GM12892 (cell line): Measurements from ENCODE around the gene TM9SF3. TPM values are rescaled to one million over a fixed set of nuclear protein-coding genes. Genes with fewer than 3 reads are reported as not detected.

Experiments used
- DNase-seq: peaks from one replicate; pipeline ENCODE4 v3.0.0; 2011; ENCODE audit not compliant: insufficient read length
- FAIRE-seq: peaks from 2 replicates; lab custom pipeline; 2011; peaks lifted over from hg19 to GRCh38; lab: Jason Lieb, UNC
- POLR2A ChIP-seq: IDR thresholded peaks from 2 replicates; pipeline ENCODE4 v1.6.1; 2011; ENCODE audit warnings: low read depth, low read length, control low read depth
- POLR2AphosphoS5 ChIP-seq: IDR thresholded peaks from 2 replicates; pipeline ENCODE4 v1.6.1; 2011; ENCODE audit warnings: low read depth, low read length, control low read depth
- TAF1 ChIP-seq: IDR thresholded peaks from 2 replicates; pipeline ENCODE4 v1.6.1; 2011; ENCODE audit warnings: low read depth, mild to moderate bottlenecking, control low read depth, low read length, borderline replicate concordance
- polyA plus RNA-seq: library from polyadenylated mRNA; unstranded; fragments of >200 nt; gene quantifications from one replicate; pipeline ENCODE4 v1.2.1, GENCODE V29; 2012; ENCODE audit warnings: missing spikeins, inconsistent platforms; ENCODE audit not compliant: missing spikeins

The TM9SF3 gene
- polyA plus RNA-seq = 45.5 TPM

DNA sequence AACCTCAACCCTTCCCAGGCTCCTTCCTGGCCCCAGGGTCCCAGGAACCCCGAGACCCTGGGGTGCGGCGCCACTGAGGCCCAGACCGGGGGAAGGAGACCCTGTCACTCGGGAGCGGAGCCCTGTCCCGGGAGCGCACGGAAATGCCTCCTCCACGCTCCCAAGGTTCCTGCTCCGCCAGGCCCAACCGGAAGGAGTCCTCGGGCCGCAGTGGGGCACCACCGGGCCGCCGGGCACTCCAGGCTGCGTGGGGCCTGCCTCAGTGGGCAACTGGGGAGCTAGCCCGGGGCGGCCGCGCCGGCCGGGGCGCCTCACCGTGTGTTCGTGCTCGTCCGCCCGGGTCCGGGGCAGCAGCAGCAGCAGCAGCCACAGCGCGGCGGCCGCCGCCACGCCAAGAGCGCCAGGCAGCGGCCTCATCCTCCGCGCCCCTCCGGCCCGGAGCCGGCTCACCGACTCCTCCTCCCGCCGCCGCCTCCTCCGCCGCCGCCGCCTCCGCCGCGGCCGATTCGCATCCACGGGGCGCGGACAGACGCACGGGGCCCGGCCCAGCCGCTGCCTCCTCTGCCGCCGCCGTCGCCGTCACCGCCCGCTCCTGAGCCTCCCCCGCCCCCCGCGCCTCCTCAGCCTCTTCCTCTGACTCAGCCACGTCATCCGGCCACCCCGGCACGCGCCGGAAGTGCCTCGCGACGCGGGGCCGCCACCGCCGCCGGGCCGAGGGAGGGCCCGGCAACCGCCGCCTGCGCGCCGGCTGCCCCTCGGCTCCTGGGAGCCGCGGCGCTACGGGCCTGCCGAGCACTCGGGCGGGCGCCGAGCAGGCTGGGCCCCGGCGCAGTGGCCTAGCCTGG, at the start of gene TM9SF3:
Gene TM9SF3 (minus strand): TSS at position 594 of the 845 bp plus-strand sequence. CDS start 177 bp downstream, at position 417.
- FAIRE-seq = peak; percentile 98
- TF ChIP-seq POLR2AphosphoS5 (peak; percentile 48; the same call in 1 of the 2 replicates), POLR2A (peak; percentile 88; the same call in 1 of the 2 replicates), TAF1 (no peak)
- DNase-seq = peak; percentile 75

- DNase-seq (no peak), FAIRE-seq (no peak)
- TF ChIP-seq TAF1 = no peak
- no peak for TF ChIP-seq POLR2AphosphoS5
- TF ChIP-seq POLR2A = no peak
These were observed 49.7 kb upstream of the TM9SF3 start for GRCh38 chr10:96636551-96636950.

- FAIRE-seq = no peak
- no peak for DNase-seq
- no peak for TF ChIP-seq TAF1
- no peak for TF ChIP-seq POLR2AphosphoS5
- no peak for TF ChIP-seq POLR2A
These were observed 46.3 kb upstream of the TM9SF3 start for GRCh38 chr10:96632974-96633710.

DNA sequence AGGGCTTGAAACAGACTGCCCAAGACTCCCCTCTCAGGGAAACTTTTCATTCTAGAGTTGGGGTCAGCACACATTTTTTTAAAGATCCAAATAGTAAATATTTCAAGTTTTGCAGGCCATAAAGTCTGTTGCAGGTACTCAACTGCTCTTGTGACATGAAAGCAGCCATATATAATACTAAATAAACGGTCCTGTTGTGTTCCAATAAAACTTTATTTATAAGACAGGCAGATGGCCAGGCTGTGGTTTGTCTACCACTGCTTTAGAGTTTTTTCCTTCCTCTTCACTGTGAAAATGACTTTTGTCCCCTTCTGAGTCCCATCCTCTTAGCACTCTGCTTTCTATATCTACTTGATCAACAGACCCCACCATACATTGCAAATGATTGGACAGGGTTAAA, 40.5 kb upstream of the TM9SF3 start:
- FAIRE-seq (peak; percentile 38), DNase-seq (no peak)
- TF ChIP-seq POLR2AphosphoS5 = no peak
- no peak for TF ChIP-seq TAF1
- TF ChIP-seq POLR2A = no peak

DNA sequence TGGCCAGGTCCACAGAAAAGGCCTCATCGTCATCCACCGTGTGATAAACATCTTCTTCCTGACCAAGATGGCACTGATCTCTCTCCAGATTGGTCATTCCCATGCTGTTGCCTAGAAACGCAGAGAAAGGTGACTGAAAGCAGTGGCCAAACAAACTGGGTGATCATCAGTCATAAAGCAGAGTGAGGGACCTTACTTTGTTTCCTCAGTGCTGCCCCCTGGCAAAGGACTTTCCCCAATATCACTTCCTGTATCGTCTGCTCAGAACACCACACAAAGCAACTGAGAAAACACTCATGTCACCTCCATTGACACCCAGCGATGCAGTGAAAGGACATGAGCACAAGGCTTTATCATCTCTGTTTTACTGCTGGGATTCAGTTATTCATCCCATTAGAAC, 40.0 kb upstream of the TM9SF3 start:
- DNase-seq = no peak
- FAIRE-seq = no peak
- no peak for TF ChIP-seq TAF1
- no peak for TF ChIP-seq POLR2AphosphoS5
- TF ChIP-seq POLR2A = no peak

- FAIRE-seq (peak; percentile 24), DNase-seq (no peak)
- TF ChIP-seq POLR2AphosphoS5 (no peak), TAF1 (no peak), POLR2A (no peak)
These were observed 38.4 kb upstream of the TM9SF3 start for GRCh38 chr10:96625173-96625572.

GRCh38 chr10:96622013-96622787, 35.4 kb upstream of the TM9SF3 start:
- no peak for FAIRE-seq

GRCh38 chr10:96619796-96620773, 33.3 kb upstream of the TM9SF3 start:
- DNase-seq (no peak), FAIRE-seq (no peak)
- TF ChIP-seq TAF1 (no peak), POLR2A (no peak), POLR2AphosphoS5 (no peak)

More at GRCh38 chr10:96622013-96622787, 35.4 kb upstream of the TM9SF3 start:
- TF ChIP-seq POLR2AphosphoS5 (no peak), POLR2A (no peak), TAF1 (no peak)
- no peak for DNase-seq

DNA sequence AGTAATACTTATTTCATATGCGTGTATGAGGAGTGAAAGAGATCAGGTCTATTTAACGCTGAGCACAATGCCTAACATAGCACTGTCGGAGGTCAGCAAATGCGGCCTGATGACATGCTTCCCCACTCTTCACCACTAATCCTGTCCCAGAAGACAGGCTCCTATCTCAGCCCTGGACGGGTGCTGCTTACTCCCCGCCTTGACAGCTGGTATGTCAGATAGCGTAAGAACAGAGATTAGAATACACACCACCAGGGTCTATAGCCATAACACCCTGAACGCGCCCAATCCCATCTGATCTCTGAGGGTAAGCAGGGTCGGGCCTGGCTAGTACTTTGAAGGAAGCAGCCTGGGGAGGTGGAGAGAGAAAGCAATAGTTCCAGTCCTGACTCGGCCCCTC, 32.3 kb upstream of the TM9SF3 start:
- DNase-seq (no peak), FAIRE-seq (no peak)
- no peak for TF ChIP-seq TAF1
- no peak for TF ChIP-seq POLR2A
- no peak for TF ChIP-seq POLR2AphosphoS5

DNA sequence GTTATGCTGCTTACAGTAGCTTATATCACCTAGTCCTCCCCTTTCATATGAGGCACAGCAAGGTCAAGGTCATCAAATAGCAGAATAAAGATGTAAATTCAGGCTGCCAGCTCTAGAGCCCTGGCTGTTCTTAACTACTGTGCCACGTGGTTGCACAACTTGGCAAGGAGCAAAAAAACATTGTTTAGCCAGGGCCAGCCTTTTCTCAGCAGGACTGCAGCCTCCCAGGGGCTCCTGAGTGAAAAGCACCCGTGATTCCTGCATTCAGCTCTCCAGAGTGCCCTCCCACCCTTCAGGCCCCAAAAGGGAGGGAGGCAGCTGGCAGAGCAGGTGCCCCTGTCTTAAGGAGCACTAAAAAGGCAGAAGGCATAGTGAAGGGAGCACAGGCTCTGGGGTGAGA, 31.8 kb upstream of the TM9SF3 start:
- FAIRE-seq (no peak), DNase-seq (no peak)
- TF ChIP-seq POLR2A (no peak), POLR2AphosphoS5 (no peak), TAF1 (no peak)
